ENCODE results near the gene SPON1. TPM values are rescaled to one million over a fixed set of nuclear protein-coding genes. Genes with fewer than 3 reads are reported as not detected.

SPON1 gene
- polyA plus RNA-seq, 2 of the 4 experiments (the other 2 are of a cell fraction): not detected

DNA sequence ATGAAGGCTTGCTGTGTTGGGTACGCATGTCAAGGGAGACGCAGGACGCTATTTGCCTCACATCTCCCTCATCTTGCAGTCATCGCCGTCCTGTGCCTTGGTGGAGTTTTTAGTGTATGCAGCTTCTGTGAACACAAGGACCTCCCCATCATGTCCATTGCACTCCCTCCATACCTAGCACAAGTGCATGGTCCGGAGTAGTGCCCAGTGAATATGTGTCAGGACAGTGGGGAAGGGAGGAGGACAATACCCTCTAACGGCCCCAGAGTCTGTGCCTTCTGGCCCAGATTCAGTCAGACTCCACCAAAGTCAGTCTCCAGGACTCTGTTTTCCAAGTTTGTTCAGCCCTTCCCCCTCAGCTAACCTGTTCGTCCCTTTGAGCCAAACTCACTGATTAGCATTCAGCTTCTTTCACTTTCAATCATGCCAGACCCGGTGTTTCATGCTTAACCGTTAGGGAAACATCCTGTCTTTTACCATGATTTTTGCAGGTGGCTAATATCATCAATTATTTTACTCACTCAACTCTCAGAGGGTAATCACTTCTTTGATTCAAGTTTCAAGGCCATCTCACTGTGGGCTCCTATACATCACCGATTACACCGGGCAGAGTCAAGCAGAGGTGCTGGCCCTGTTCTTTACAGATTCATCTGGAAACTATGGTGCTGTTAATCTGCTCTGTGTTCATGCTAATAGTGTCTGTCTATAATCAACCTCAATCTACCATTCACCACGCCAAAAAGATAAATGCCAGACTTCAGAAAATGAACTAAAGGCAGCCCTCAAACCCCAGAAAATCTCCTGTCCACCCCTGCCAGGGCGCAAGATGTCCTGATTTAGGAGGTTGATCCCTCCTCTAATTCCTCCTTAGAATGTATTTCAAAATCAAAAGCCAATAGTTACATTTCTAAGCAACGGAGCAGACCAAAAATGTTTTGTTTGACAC is 240.0 kb downstream of the SPON1 start:
- no peaks in the 10 kb centered on the region for H3K9me3 ChIP-seq
- no peaks in the 10 kb centered on the region for H3K4me1 ChIP-seq
- no peak overlapping the region for H3K4me3 ChIP-seq
- no peak overlapping the region for H3K4me2 ChIP-seq
- no peak for ATAC-seq
- no peak overlapping the region for H3K27ac ChIP-seq
- 55% methylated on average over 15 of the region's 15 CpGs for WGBS (ENCODE audit: missing lambda C conversion rate)
- CTCF ChIA-PET: interaction anchor here (1.0 kb wide), 1 partner anchor 54 kb away, joined by 4 read pairs; no protein-coding TSS in a partner anchor
- POLR2A ChIA-PET: no interaction called here
- FAIRE-seq: no peak
- DNase-seq (ENCODE audit: low read depth in 1 of 2, low spot score in 1 of 2): no peak
- TF ChIP-seq, protein P1, sequence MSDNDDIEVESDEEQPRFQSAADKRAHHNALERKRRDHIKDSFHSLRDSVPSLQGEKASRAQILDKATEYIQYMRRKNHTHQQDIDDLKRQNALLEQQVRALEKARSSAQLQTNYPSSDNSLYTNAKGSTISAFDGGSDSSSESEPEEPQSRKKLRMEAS (IDR thresholded peaks at IDR 0.05): no peak
- TF ChIP-seq ZFP36 (IDR thresholded peaks at IDR 0.05; ENCODE audit: borderline replicate concordance, partially characterized antibody) (no peak), NPAS2 (CRISPR knock-in tag; IDR thresholded peaks at IDR 0.05; ENCODE audit: borderline replicate concordance) (no peak), SREBF2 (IDR thresholded peaks at IDR 0.05) (no peak), HEYL (CRISPR knock-in tag; IDR thresholded peaks at IDR 0.05) (no peak), RCOR1 (IDR thresholded peaks at IDR 0.05; ENCODE audit: low read depth, low read length) (no peak), HOXA7 (CRISPR knock-in tag; IDR thresholded peaks at IDR 0.05) (no peak), GATA3 (IDR thresholded peaks at IDR 0.05; ENCODE audit: borderline replicate concordance) (no peak), TP53 (CRISPR knock-in tag; IDR thresholded peaks at IDR 0.05) (no peak), MYC (IDR thresholded peaks at IDR 0.05; ENCODE audit: borderline replicate concordance, low read length) (no peak), FOSL2 (IDR thresholded peaks at IDR 0.05) (no peak), FOSL2 (CRISPR knock-in tag; IDR thresholded peaks at IDR 0.05) (no peak), KDM1A (IDR thresholded peaks at IDR 0.05; ENCODE audit: low read depth) (no peak)
- TF ChIP-seq, protein P2, sequence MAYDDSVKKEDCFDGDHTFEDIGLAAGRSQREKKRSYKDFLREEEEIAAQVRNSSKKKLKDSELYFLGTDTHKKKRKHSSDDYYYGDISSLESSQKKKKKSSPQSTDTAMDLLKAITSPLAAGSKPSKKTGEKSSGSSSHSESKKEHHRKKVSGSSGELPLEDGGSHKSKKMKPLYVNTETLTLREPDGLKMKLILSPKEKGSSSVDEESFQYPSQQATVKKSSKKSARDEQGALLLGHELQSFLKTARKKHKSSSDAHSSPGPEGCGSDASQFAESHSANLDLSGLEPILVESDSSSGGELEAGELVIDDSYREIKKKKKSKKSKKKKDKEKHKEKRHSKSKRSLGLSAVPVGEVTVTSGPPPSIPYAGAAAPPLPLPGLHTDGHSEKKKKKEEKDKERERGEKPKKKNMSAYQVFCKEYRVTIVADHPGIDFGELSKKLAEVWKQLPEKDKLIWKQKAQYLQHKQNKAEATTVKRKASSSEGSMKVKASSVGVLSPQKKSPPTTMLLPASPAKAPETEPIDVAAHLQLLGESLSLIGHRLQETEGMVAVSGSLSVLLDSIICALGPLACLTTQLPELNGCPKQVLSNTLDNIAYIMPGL (CRISPR knock-in tag; IDR thresholded peaks at IDR 0.05; ENCODE audit: borderline replicate concordance): no peak
- TF ChIP-seq, protein P3, sequence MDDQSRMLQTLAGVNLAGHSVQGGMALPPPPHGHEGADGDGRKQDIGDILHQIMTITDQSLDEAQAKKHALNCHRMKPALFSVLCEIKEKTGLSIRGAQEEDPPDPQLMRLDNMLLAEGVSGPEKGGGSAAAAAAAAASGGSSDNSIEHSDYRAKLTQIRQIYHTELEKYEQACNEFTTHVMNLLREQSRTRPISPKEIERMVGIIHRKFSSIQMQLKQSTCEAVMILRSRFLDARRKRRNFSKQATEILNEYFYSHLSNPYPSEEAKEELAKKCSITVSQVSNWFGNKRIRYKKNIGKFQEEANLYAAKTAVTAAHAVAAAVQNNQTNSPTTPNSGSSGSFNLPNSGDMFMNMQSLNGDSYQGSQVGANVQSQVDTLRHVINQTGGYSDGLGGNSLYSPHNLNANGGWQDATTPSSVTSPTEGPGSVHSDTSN (IDR thresholded peaks at IDR 0.05): no peak

DNA sequence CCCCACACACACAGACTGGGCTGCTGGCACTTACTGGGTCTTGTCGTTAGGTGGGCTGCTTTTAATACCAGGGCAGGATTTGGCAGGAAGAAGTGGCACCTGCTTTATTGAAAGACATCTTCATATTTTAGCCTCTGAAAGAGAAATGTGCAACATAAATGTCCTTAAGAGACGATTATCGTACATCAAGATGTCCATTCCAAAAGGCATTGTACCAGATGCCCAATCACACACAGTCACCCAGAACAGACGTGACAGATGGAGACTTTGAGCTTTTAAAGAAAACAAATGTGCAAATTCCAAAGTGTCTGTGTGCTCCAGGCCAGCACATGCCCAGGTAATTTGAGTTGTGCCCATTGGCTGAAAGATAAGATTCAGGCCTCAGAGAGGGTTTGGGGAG is 240.8 kb downstream of the SPON1 start:
- TF ChIP-seq, protein P1 (IDR thresholded peaks at IDR 0.05): no peak
- TF ChIP-seq NFE2L2 (conservative IDR thresholded peaks at IDR 0.05; ENCODE audit: low read length) (no peak), TFCP2L1 (CRISPR knock-in tag; IDR thresholded peaks at IDR 0.05) (no peak), RCOR1 (IDR thresholded peaks at IDR 0.05; ENCODE audit: low read depth, low read length) (no peak), BHLHE40 (IDR thresholded peaks at IDR 0.05; ENCODE audit: low read depth, low read length) (no peak)
- TF ChIP-seq, protein P4, sequence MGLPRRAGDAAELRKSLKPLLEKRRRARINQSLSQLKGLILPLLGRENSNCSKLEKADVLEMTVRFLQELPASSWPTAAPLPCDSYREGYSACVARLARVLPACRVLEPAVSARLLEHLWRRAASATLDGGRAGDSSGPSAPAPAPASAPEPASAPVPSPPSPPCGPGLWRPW (IDR thresholded peaks at IDR 0.05): no peak
- DNase-seq (ENCODE audit: low read depth in 1 of 2, low spot score in 1 of 2) (no peak), FAIRE-seq (no peak), ATAC-seq (no peak)
- H3K4me2 ChIP-seq: no peak overlapping the region
- ChIA-PET CTCF (no interaction called here), POLR2A (no interaction called here)
- no peaks in the 10 kb centered on the region for H3K9me3 ChIP-seq
- H3K4me1 ChIP-seq: no peaks in the 10 kb centered on the region
- WGBS (ENCODE audit: missing lambda C conversion rate): 47% methylated on average over 4 of the region's 4 CpGs
- H3K4me3 ChIP-seq: no peak overlapping the region
- H3K27ac ChIP-seq: no peak overlapping the region

DNA sequence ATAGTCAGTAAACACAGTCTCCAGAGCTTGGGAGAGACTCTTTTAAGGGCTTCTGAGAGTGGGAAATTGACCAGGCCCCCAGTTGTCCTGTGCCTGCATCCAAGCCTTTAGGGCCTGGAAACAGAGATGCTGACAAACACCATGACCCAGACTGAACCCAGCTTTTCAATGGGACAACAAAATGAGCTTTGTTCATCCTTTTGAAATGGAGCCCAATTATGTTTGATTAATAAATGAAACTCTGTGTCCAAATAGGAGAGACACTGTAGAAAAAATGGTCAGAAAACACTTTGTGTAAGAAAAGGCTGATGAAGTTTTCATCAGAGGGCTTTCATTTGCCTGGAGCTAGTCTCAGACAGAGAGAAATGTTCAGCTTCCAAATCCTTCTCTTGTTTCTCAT is 250.5 kb downstream of the SPON1 start:
- no peak for DNase-seq (ENCODE audit: low read depth in 1 of 2, low spot score in 1 of 2)
- CTCF ChIA-PET: interaction anchor here (0.6 to 1.4 kb wide), 2 partner anchors 13 to 594 kb away, joined by 3 to 4 read pairs; no protein-coding TSS in a partner anchor
- H3K4me1 ChIP-seq: no peaks in the 10 kb centered on the region
- no peak overlapping the region for H3K27ac ChIP-seq
- no peak for ATAC-seq
- H3K4me2 ChIP-seq: no peak overlapping the region
- no peak for FAIRE-seq
- no peak overlapping the region for H3K4me3 ChIP-seq
- no peaks in the 10 kb centered on the region for H3K9me3 ChIP-seq
- POLR2A ChIA-PET: no interaction called here
- TF ChIP-seq HEYL (CRISPR knock-in tag; IDR thresholded peaks at IDR 0.05): no peak
- TF ChIP-seq, protein P5, sequence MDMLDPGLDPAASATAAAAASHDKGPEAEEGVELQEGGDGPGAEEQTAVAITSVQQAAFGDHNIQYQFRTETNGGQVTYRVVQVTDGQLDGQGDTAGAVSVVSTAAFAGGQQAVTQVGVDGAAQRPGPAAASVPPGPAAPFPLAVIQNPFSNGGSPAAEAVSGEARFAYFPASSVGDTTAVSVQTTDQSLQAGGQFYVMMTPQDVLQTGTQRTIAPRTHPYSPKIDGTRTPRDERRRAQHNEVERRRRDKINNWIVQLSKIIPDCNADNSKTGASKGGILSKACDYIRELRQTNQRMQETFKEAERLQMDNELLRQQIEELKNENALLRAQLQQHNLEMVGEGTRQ (IDR thresholded peaks at IDR 0.05): no peak
- TF ChIP-seq, protein P6, sequence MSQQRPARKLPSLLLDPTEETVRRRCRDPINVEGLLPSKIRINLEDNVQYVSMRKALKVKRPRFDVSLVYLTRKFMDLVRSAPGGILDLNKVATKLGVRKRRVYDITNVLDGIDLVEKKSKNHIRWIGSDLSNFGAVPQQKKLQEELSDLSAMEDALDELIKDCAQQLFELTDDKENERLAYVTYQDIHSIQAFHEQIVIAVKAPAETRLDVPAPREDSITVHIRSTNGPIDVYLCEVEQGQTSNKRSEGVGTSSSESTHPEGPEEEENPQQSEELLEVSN (IDR thresholded peaks at IDR 0.05; ENCODE audit: borderline replicate concordance, low read depth): no peak
- no peak for TF ChIP-seq FOSL2 (IDR thresholded peaks at IDR 0.05)
- TF ChIP-seq FOSL2 (CRISPR knock-in tag; IDR thresholded peaks at IDR 0.05): no peak
- TF ChIP-seq NPAS2 (CRISPR knock-in tag; IDR thresholded peaks at IDR 0.05; ENCODE audit: borderline replicate concordance): no peak
- TF ChIP-seq KDM5A (IDR thresholded peaks at IDR 0.05): no peak
- TF ChIP-seq EHMT2 (IDR thresholded peaks at IDR 0.05; ENCODE audit: low read depth): no peak
- TF ChIP-seq, protein P7, sequence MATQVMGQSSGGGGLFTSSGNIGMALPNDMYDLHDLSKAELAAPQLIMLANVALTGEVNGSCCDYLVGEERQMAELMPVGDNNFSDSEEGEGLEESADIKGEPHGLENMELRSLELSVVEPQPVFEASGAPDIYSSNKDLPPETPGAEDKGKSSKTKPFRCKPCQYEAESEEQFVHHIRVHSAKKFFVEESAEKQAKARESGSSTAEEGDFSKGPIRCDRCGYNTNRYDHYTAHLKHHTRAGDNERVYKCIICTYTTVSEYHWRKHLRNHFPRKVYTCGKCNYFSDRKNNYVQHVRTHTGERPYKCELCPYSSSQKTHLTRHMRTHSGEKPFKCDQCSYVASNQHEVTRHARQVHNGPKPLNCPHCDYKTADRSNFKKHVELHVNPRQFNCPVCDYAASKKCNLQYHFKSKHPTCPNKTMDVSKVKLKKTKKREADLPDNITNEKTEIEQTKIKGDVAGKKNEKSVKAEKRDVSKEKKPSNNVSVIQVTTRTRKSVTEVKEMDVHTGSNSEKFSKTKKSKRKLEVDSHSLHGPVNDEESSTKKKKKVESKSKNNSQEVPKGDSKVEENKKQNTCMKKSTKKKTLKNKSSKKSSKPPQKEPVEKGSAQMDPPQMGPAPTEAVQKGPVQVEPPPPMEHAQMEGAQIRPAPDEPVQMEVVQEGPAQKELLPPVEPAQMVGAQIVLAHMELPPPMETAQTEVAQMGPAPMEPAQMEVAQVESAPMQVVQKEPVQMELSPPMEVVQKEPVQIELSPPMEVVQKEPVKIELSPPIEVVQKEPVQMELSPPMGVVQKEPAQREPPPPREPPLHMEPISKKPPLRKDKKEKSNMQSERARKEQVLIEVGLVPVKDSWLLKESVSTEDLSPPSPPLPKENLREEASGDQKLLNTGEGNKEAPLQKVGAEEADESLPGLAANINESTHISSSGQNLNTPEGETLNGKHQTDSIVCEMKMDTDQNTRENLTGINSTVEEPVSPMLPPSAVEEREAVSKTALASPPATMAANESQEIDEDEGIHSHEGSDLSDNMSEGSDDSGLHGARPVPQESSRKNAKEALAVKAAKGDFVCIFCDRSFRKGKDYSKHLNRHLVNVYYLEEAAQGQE (IDR thresholded peaks at IDR 0.05): no peak

All from A549 (cell line).